SK-N-SH (cell line): ENCODE data around the gene TRIM8.
A peak's percentile ranks its signal among the peaks of the same experiment; 100 is the strongest.

ENCODE experiments used
- CHD2 ChIP-seq: fragments of 150-350 bp; IDR thresholded peaks from 2 replicates; pipeline ENCODE4 v1.6.1; 2018; ENCODE audit warnings: low read length; ENCODE audit not compliant: partially characterized antibody
- CTCF ChIP-seq: fragments of 200-600 bp; sonication (generic); IDR thresholded peaks from 2 replicates; pipeline ENCODE4 v1.6.1; 2017; ENCODE audit warnings: antibody characterized with exemption, mild to moderate bottlenecking, moderate library complexity
- EP300 ChIP-seq, 2 experiments: IDR thresholded peaks; 2 replicates each; pipeline versions ENCODE4 v1.4.0 to v1.6.1; 2012; ENCODE audit warnings: borderline replicate concordance in 1 of 2, low read depth in 1 of 2, low read length in 1 of 2
- EZH2phosphoT487 ChIP-seq: fragments of 200-600 bp; sonication (generic); IDR thresholded peaks from 2 replicates; pipeline ENCODE4 v1.6.1; 2017; ENCODE audit warnings: low read depth, mixed run types, mild to moderate bottlenecking, antibody characterized with exemption, moderate library complexity, borderline replicate concordance
- MXI1 ChIP-seq: IDR thresholded peaks from 2 replicates; pipeline ENCODE4 v1.6.1; 2012; ENCODE audit warnings: mild to moderate bottlenecking, low read depth, low read length, improper control_type of control experiment
- NRF1 ChIP-seq: IDR thresholded peaks from 2 replicates; pipeline ENCODE4 v1.6.1; 2012; ENCODE audit warnings: low read depth, mild to moderate bottlenecking, low read length
- POLR2AphosphoS5 ChIP-seq: IDR thresholded peaks from 2 replicates; pipeline ENCODE4 v1.6.1; 2012; ENCODE audit warnings: low read depth, low read length
- RAD21 ChIP-seq: IDR thresholded peaks from 2 replicates; pipeline ENCODE4 v1.6.1; 2012; ENCODE audit warnings: mild to moderate bottlenecking, low read length
- RCOR1 ChIP-seq: fragments of 150-350 bp; IDR thresholded peaks from 2 replicates; pipeline ENCODE4 v1.6.1; 2017; ENCODE audit warnings: antibody characterized with exemption, low read length
- SIN3A ChIP-seq: IDR thresholded peaks from 2 replicates; pipeline ENCODE4 v1.6.1; 2012; ENCODE audit warnings: low read depth, mild to moderate bottlenecking, low read length, moderate library complexity, borderline replicate concordance
- TAF1 ChIP-seq: IDR thresholded peaks from 2 replicates; pipeline ENCODE4 v1.6.1; 2012; ENCODE audit warnings: low read depth, mild to moderate bottlenecking, low read length, moderate library complexity, borderline replicate concordance
- TEAD4 ChIP-seq: IDR thresholded peaks from 2 replicates; pipeline ENCODE4 v1.4.0; 2012; ENCODE audit warnings: mild to moderate bottlenecking, borderline replicate concordance; ENCODE audit not compliant: insufficient read depth
- TF ChIP-seq, protein P1 (sequence below): IDR thresholded peaks from 2 replicates; pipeline ENCODE4 v1.6.1; 2012; ENCODE audit warnings: mild to moderate bottlenecking, low read depth, low read length, moderate library complexity
- TF ChIP-seq, protein P2 (sequence below): IDR thresholded peaks from 2 replicates; pipeline ENCODE4; 2012

- TF ChIP-seq CTCF: no peak
- no peak for TF ChIP-seq TEAD4
- no peak for TF ChIP-seq RCOR1
- TF ChIP-seq SIN3A: no peak
- TF ChIP-seq, protein P1, sequence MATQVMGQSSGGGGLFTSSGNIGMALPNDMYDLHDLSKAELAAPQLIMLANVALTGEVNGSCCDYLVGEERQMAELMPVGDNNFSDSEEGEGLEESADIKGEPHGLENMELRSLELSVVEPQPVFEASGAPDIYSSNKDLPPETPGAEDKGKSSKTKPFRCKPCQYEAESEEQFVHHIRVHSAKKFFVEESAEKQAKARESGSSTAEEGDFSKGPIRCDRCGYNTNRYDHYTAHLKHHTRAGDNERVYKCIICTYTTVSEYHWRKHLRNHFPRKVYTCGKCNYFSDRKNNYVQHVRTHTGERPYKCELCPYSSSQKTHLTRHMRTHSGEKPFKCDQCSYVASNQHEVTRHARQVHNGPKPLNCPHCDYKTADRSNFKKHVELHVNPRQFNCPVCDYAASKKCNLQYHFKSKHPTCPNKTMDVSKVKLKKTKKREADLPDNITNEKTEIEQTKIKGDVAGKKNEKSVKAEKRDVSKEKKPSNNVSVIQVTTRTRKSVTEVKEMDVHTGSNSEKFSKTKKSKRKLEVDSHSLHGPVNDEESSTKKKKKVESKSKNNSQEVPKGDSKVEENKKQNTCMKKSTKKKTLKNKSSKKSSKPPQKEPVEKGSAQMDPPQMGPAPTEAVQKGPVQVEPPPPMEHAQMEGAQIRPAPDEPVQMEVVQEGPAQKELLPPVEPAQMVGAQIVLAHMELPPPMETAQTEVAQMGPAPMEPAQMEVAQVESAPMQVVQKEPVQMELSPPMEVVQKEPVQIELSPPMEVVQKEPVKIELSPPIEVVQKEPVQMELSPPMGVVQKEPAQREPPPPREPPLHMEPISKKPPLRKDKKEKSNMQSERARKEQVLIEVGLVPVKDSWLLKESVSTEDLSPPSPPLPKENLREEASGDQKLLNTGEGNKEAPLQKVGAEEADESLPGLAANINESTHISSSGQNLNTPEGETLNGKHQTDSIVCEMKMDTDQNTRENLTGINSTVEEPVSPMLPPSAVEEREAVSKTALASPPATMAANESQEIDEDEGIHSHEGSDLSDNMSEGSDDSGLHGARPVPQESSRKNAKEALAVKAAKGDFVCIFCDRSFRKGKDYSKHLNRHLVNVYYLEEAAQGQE: no peak
- TF ChIP-seq EZH2phosphoT487: no peak
- TF ChIP-seq EP300 (IDR thresholded peaks at IDR 0.05; ENCODE audit: borderline replicate concordance in 1 of 2, low read depth in 1 of 2, low read length in 1 of 2): peak in 1 of 2 experiments; percentile 38; a peak in 1 of 4 replicates
- TF ChIP-seq MXI1: no peak
- TF ChIP-seq, protein P2, sequence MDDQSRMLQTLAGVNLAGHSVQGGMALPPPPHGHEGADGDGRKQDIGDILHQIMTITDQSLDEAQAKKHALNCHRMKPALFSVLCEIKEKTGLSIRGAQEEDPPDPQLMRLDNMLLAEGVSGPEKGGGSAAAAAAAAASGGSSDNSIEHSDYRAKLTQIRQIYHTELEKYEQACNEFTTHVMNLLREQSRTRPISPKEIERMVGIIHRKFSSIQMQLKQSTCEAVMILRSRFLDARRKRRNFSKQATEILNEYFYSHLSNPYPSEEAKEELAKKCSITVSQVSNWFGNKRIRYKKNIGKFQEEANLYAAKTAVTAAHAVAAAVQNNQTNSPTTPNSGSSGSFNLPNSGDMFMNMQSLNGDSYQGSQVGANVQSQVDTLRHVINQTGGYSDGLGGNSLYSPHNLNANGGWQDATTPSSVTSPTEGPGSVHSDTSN: no peak; the same call in 1 of the 2 replicates
- peak; percentile 37; the same call in 1 of the 2 replicates for TF ChIP-seq POLR2AphosphoS5
- no peak for TF ChIP-seq CHD2
- no peak for TF ChIP-seq NRF1
- TF ChIP-seq RAD21: no peak
- TF ChIP-seq TAF1: no peak
These were observed 39.8 kb upstream of the TRIM8 start for GRCh38 chr10:102604439-102604841.
